Stimulated activated CD8-positive, alpha-beta memory T cell treated with anti-CD3 and anti-CD28 coated beads, Interleukin-4, amount 100 ng/mL, for 24 hours (primary cell): ENCODE measurements around the gene E4F1.
"Not testable (repeated sequence)": the region's sequence is repeated elsewhere in the genome, so short reads cannot be mapped to it uniquely, and the experiment has no call there.

Experiments
- DNase-seq: peaks from one replicate; pipeline ENCODE4 v3.0.0-alpha.2; 2020; ENCODE audit warnings: low read depth

Gene E4F1

DNA sequence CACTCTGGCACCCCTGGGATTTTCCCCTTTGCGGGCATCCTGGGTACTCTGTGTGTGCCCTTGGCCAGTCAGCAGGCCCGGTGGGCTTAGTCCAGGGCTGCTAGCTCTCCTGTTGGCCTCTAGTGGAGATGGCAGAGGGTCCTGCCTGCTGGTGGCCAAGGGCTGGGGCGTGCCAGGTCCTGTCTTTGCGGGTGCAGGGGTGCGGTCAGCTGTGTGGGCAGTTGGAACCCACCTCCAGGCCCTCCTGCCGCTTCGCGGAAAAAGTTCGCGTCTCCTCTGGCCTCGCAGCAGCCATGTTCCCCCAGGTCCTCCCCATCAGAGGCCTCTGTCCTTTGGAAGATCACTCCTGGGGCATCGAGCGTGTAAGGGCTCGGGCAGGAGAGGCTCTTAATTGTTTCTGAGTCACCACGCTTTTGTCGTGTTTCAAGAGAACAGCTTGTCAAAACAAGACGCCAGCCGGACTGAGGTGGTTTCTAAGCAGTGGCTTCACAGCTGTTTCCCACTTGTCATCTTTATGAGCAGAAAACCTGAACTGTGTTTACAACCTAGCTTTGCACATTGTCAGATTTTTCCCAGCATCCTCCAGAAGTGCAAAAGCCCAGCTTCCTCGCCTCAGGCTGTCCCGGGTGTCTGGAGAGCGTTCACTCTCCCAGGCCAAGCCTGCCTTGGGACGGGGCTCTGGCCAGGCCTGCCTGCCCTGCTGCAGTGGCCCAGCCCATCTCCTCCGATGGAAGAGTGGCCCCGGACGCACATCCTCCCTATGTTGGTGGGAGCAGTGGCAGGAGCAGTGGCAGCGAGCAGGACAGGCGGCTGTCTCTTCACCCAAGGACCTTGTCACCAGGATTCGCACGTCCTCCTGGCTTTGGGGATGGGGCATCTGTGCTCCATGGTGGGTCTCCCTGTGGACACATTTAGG lies 7.9 kb downstream of the E4F1 start:
- no peak for DNase-seq

DNA sequence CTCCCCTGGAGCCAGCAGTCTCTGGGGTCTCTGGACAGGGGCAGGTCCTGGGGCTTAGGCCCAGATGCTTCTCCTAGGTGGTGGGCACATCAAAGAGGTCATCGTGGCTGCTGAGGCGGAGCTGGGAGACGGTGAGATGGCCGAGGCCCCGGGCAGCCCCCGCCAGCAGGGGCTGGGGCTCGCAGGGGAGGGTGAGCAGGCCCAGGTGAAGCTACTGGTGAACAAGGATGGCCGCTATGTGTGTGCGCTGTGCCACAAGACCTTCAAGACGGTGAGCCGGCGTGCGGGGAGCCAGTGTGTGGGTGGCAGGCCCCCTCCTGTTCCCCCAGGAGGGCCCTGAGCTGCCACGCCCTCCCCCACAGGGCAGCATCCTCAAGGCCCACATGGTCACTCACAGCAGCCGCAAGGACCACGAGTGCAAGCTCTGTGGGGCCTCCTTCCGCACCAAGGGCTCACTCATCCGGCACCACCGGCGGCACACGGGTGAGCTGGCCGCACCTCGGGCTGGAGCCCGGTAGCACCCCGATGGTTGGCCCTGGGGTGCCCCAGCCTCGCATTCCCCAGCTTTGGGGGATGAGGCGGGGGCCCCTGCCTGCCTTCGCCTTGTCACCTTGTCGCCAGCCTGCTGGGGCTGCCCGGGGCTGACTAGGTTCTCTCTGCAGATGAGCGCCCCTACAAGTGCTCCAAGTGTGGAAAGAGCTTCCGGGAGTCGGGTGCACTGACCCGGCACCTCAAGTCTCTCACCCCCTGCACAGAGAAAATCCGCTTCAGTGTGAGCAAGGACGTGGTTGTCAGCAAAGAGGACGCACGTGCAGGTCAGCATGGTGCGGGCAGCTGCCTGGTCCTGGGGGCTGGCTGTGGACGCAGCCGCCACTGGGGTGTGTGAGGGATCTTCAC lies 9.0 kb downstream of the E4F1 start:
- DNase-seq = no peak

GRCh38 chr16:2233046-2233775 lies 9.8 kb downstream of the E4F1 start:
- no peak for DNase-seq

DNA sequence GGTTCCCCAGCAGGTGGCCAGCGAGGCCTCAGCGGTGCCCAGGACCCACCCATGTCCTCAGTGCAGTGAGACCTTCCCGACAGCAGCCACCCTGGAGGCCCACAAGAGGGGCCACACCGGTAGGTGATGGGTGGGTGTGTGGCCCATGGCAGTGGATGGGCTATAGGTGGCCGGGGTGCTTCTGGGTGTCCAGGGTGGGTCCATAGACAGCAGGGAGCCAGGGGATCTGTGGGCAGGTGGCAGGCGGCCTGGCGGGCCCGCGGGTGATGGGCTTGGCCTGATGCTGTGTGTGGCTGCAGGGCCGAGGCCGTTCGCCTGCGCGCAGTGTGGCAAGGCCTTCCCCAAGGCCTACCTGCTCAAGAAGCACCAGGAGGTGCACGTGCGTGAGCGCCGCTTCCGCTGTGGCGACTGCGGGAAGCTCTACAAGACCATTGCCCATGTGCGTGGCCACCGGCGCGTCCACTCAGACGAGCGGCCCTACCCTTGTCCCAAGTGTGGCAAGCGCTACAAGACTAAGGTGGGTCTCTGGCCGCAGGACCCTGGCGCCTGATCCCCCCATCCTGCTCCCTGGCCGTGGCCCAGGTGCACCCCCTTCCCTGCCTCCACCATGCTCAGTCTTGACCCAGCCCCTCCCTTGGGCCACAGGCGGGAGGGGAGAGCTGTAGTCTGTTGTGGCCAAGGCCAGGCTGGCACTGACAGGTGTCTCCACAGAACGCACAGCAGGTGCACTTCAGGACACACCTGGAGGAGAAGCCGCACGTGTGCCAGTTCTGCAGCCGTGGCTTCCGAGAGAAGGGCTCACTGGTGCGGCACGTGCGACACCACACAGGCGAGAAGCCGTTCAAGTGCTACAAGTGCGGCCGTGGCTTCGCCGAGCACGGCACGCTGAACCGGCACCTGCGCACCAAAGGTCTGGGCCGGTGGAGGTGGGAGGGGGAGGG lies 10.8 kb downstream of the E4F1 start:
- no peak for DNase-seq

- no peak for DNase-seq
These were observed 11.4 kb downstream of the E4F1 start for GRCh38 chr16:2234813-2235170.

DNA sequence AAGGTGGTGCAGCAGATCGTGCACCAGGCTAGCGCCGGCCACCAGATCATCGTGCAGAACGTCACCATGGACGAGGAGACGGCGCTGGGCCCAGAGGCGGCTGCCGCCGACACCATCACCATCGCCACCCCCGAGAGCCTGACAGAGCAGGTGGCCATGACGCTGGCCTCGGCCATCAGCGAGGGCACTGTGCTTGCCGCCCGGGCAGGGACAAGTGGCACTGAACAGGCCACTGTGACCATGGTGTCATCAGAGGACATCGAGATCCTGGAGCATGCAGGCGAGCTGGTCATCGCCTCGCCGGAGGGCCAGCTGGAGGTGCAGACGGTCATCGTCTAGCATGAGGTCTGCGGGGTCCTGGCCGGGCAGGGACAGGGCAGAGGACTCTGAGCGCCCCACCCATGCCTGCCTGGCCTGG lies 11.9 kb downstream of the E4F1 start:
- DNase-seq = no peak

DNA sequence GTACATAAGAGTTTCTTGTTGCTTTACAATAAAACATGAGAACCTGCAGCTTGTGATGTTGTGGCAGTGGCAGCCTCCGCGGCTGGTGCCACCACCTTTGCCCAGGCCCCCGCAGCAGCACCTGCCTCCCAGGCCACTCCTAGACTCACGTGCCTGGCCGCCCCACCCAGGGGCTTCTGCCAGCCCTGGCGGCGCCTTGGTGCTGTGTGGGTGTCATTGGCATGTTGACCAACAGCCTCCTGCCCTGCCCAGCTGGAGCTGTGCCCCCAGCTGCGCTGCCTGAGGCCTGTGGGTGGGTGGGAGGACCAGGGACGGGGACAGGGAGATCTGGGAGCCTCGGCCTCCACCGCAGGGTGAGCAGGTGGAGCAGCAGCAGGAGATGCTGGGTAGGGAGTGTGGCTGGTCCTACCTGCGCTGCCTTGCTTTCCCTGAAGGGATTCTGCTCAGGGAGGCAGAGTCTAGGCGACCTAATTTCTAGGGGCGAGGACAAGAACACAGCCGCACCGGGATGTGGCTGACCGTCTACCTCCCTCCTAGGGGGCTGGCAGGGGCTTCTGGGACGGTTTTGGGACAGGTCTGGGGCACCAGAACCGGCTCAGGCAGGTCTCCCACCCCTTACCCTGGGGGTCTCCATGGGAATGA lies 12.4 kb downstream of the E4F1 start:
- no peak for DNase-seq

DNA sequence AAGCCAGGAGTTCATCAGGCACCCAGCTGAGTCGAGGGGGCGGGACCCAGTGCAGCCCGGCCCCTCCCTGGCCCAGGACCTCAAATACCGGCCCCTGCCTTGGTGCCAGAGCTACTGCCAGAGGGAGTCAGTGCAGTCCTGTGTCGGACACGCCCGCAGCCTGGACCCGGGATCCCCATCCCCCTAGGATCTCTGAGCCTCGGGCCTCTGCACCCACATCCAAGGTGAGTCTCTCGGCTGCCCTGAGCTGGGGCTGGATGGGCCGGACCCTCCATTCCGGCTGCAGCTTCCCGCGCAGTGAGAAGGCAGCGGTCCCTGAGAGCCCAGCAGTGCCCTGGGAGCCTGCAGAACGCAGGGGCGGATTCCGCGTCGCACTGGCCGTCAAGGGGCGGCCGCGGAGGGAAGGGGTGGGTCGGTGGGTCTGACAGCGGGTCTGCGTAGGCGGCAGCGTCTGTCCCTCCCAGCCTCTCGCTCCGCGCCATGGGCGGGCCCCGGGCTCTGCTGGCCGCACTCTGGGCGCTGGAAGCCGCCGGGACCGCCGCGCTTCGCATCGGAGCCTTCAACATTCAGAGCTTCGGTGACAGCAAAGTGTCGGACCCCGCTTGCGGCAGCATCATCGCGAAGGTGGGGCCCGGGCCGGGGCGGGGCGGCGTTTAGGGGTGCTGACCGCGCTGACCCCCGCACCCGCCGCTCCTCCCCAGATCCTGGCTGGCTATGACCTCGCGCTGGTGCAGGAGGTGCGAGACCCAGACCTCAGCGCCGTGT lies 13.1 kb downstream of the E4F1 start, which contains the start of gene DNASE1L2:
TSS of gene DNASE1L2 (plus strand) at position 108 of the 765 bp plus-strand sequence. CDS start at position 481, 373 bp downstream.
- no peak for DNase-seq

GRCh38 chr16:2237102-2237482 lies 13.7 kb downstream of the E4F1 start:
- DNase-seq = no peak

GRCh38 chr16:2237493-2238149 lies 14.2 kb downstream of the E4F1 start:
- DNase-seq = no peak

DNA sequence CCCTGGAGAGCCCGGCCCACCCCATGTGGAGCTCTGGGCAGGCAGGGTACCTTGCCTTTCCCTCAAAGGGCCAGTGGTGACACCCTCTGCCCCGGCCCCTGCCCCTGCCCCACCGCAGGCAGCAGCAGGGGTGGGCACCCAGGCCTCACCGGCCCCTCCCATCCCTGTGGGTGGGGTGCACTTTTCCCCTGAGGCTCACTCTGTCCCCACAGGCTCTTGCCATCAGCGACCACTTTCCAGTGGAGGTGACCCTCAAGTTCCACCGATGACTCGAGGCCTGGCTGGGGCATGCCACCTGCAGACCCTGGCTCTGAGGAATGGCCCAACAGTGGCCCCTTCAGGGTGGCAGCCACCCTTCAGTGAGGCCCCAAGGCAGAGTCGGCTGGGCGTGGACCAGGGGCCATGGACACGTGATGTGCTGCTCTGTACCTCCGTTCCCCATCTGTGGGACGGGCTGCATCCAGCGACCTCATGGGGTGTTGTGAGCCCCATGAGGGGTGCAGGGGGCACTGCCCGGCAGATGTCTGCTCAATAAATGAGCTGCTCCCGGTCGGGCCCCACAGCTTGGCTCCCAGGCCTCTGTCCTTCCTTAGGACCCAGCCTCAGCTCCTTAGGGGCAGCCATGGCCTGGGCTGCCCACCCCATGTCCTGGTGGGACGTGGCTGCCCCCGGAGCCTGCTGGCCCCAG lies 14.9 kb downstream of the E4F1 start:
- no peak for DNase-seq

- DNase-seq = no peak
These were observed 15.7 kb downstream of the E4F1 start for GRCh38 chr16:2238838-2239675.

DNA sequence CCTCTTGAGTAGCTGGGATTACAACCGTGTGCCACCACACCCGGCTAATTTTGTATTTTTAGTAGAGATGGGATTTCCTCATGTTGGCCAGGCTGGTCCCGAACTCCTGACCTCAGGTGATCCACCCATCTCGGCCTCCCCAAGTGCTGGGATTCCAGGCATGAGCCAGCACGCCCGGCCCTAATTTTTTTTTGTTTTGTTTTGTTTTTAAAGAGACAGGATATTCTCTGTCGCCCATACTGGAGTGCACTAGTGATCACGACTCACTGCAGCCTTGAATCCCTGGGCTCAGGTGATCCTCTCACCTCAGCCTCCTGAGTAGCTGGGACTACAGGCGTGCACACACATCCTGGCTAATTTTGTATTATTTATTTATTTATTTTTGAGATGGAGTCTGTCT lies 16.9 kb downstream of the E4F1 start:
- DNase-seq = not testable (repeated sequence)

- no peak for DNase-seq
These were observed 19.2 kb downstream of the E4F1 start for GRCh38 chr16:2242598-2242997.

DNA sequence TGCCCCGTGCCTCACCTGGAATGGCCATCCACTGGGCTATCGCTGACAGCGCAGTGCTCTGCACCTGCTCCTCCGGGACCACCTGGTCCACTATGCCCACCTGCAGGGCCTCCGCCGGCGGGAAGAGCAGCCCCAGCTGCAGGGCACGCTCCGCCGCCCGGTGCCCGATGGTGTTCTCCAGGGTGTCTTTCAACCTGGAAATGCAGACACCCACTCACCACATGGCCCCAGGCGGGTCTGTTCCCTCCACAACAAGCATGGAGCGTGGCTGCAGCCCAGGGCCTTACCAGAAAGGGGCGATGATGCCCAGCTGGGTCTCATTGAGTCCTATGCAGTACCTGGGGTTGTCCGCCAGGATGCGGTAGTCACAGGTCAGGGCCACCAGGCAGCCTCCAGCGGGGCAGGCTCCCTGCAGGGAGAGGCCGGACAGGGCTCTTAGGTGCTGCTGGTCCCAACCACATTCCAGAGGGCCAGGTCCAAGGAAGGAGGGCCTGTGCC lies 19.7 kb downstream of the E4F1 start:
- DNase-seq = no peak

GRCh38 chr16:2243781-2244180 lies 20.4 kb downstream of the E4F1 start:
- DNase-seq = no peak

GRCh38 chr16:2244301-2244700 lies 20.9 kb downstream of the E4F1 start:
- DNase-seq = no peak
